Measurements from ENCODE around the gene SMOC2. TPM values are rescaled to one million over a fixed set of nuclear protein-coding genes. Genes with fewer than 3 reads are reported as not detected.

SMOC2 gene
- total and polyA plus RNA-seq, 2 of the 13 experiments (the other 11 are each of a cell fraction or from before 2014, with no cell fraction given): not detected

DNA sequence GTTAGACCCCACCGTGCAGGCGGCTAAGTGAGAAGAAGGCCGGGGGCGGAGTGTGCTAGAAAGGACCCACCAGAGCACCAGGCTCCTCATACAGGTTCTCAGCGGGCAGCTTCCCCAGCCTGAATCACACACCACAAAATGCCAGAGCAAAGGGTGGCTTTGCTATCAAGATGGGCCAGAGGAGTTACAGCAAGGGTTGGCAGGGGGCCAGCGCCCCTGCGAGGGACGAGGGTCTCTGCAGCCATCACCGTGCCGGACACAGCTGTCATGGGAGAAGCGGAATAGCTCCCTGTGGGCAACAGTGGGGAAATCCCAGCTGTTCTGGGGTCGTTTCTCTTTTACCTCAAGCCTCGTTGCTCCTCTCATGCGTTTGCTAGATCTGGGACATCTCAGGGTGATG, 206.3 kb downstream of the SMOC2 start:
- ChIA-PET POLR2A (no interaction called here), CTCF (ENCODE audit: low intra/inter-chr PET ratio, low total read pairs) (no interaction called here)
- H3K4me1 ChIP-seq (ENCODE audit: insufficient read depth, low read length): no peaks in the 10 kb centered on the region
- in situ Hi-C loops (cut with HindIII; ENCODE audit: extremely low pct_ligation_motif_present, low pct_unique_long_range_greater_than_20kb): no loop called here
- TF ChIP-seq, protein P1, sequence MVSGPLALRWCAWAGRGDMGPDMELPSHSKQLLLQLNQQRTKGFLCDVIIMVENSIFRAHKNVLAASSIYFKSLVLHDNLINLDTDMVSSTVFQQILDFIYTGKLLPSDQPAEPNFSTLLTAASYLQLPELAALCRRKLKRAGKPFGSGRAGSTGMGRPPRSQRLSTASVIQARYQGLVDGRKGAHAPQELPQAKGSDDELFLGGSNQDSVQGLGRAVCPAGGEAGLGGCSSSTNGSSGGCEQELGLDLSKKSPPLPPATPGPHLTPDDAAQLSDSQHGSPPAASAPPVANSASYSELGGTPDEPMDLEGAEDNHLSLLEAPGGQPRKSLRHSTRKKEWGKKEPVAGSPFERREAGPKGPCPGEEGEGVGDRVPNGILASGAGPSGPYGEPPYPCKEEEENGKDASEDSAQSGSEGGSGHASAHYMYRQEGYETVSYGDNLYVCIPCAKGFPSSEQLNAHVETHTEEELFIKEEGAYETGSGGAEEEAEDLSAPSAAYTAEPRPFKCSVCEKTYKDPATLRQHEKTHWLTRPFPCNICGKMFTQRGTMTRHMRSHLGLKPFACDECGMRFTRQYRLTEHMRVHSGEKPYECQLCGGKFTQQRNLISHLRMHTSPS (CRISPR knock-in tag; IDR thresholded peaks at IDR 0.05; ENCODE audit: low read depth): no peak
- TF ChIP-seq NFIB (CRISPR knock-in tag; IDR thresholded peaks at IDR 0.05; ENCODE audit: borderline replicate concordance): no peak
- no peak for TF ChIP-seq BORCS8-MEF2B (CRISPR knock-in tag; IDR thresholded peaks at IDR 0.05)
- TF ChIP-seq SIX4 (CRISPR knock-in tag; IDR thresholded peaks at IDR 0.05): no peak
- no peak for TF ChIP-seq ZSCAN20 (CRISPR knock-in tag; IDR thresholded peaks at IDR 0.05; ENCODE audit: borderline replicate concordance)
- TF ChIP-seq CHD4 (IDR thresholded peaks at IDR 0.05; ENCODE audit: borderline replicate concordance, low read length): no peak
- no peak for FAIRE-seq
- H3K27ac ChIP-seq (ENCODE audit: extremely low read length, insufficient read depth, low read length): no peak overlapping the region
- no peak overlapping the region for H3K4me2 ChIP-seq (ENCODE audit: low read depth, low read length)
- H3K79me2 ChIP-seq (ENCODE audit: insufficient read depth, low read length): no peaks in the 10 kb centered on the region
- H3K9ac ChIP-seq (ENCODE audit: insufficient read depth, low read depth, low read length): no peak overlapping the region
- no peaks in the 10 kb centered on the region for H3K9me3 ChIP-seq (ENCODE audit: low read length)
- BruUV-seq (replicated peaks): no TSS peak
- H3K4me3 ChIP-seq (replicated peaks in 1 of 3; ENCODE audit: insufficient read depth in 1 of 3, low read depth in 2 of 3, low read length in 3 of 3): no peak overlapping the region
- H4K20me1 ChIP-seq (ENCODE audit: insufficient read depth, low read length): no peaks in the 10 kb centered on the region
- DNase-seq (ENCODE audit: low spot score): no peak
- WGBS (ENCODE audit: low lambda C conversion rate): 16% methylated on average over 9 of the region's 14 CpGs
- no peaks in the 10 kb centered on the region for H3K36me3 ChIP-seq (replicated peaks in 1 of 2; ENCODE audit: control insufficient read depth in 1 of 2, insufficient read depth in 2 of 2, low read length in 2 of 2)
- H2AFZ ChIP-seq (ENCODE audit: low read length): no peak overlapping the region
- ATAC-seq: no peak
- intact Hi-C loops (cut with micrococcal nuclease; ENCODE audit: unreplicated experiment): no loop called here
- H3K27me3 ChIP-seq (ENCODE audit: control insufficient read depth in 1 of 2, insufficient read depth in 2 of 2, low read length in 2 of 2): peaks cover 18 to 80% of the 10 kb centered on the region in 2 experiments

Data from HepG2 (cell line).